NCI-H510A (cell line): Measurements from ENCODE around the gene SLC25A41.
"Not testable (repeated sequence)": the region's sequence is repeated elsewhere in the genome, so short reads cannot be mapped to it uniquely, and the experiment has no call there.

Experiments
- DNase-seq: peaks from one replicate; lab custom pipeline; 2025; lab: John Stamatoyannopoulos, UW

SLC25A41 gene

DNA sequence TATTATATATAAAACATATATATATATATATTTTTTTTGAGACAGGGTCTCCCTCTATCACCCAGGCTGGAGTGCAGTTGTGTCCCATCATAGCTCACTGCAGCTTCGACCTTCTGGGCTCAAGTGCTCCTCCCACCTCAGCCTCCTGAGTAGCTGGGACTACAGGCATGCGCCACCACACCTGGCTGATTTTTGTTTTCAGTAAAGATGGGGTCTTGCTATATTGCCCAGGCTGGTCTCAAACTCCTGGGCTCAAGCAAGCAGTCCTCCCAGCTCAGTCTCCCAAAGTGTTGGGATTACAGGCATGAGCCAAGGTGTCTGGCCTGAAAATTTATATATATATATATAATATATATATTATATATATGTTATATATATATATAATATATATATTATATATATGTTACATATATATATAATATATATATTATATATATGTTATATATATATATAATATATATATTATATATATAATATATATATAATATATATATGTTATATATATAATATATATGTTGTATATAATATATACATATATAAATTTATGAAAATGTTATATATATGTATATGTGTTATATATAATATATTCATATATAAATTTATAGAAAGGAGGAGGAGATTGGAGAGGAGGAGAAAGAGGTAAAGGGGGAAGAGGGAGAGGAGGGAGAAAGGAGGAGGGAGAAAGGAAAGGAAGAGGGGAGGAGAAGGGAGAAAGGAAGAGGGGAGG lies 4.7 kb downstream of the SLC25A41 start:
- DNase-seq: not testable (repeated sequence)

DNA sequence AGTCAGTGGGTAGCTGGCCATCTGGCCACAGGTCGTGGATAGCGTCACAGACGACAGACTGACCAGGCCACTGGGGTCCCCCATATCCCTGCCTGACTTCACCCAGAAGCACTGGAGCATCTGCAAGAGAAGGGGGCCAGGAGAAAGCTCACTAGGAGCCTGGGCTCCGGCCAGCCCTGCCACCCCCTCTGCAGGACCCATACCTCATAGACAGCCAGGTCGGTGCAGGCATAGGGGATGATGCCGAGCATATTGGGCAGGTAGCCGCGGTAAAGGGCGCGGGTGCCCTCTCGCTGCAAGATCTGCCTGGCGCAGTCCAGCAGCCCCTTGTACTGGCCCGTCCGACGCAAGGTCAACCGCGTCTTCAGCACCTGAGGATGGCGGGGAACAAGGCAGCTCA lies 6.4 kb downstream of the SLC25A41 start:
- DNase-seq: no peak

DNA sequence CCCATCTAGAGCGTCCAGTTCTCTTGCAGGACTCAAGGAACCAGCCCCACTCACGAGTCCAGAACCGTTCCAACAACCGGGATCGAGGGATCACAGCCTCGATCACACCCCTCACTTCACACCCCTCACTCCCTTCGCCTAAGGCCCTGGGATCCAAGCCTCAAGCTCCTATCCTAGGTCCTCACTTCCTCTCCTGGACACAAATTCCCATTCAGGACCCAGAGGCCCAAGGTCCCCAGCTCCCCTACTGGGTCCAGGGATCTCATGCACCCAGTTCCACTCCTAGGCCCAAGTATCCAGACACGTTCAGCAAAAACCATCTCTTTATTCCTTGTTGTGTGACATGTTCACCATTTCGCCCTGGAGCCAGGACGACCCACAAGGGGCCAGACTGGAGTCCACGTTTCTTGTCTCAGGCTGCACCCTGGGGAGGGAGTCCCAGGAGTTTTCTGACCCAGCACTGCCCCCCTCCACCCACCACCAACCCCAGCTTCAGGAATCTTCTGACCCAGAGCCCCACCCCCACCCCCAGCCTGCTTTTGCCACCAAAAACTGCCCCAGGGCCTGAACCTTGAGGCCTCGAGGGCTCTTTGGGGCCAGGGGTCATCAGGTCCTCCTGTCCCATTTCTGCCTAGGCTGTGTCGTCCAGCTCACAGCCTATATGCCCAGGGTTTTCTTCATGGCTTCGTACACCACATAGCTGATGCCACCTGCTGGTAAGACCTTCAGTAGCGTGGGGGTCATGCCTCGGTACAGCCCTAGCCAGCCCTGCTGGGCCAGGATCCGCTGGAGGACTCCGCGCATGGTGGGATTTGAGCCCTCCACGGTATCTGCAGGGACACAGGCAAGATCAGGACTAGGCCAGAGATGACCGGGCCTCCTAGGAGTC lies 7.6 kb downstream of the SLC25A41 start:
- DNase-seq: no peak

DNA sequence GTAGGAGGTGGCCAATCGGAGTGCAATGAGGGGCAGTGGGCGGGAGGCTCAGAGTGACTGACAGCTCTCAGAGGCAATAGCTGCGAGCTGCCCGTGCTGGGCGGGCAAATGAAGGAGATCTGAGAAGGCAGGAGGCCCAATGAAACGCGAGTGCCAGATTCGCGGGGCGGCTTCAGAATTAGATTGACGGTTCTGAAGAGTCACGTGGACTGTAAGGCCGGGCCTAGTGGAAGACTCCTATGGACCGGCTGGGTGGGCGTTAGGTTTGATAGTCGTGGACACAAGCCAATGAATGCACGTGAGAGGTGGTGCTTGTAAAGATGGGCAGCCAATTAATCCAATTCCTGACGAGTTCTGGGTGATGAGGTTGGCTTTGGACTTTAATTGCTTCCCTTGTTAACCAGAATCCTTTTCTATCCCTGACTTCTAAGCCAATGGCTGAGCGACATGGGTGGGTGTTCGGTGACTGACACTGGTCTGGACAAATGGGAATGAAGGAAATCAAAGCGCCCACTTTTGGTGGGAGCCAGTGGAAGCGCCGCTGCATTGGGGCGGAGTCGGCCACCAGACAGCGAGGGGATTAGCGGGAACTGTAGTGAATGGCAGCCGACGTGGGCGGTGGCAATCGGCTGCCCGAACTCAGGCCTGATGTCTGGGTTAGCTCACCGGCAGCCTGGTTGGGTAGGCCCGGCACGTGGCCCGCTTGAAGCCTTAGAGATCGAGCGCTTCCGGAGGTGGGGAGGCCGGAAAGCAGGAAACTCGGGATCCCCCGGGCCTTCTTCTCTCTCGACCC lies 8.4 kb downstream of the SLC25A41 start:
- peak; percentile 99 for DNase-seq

DNA sequence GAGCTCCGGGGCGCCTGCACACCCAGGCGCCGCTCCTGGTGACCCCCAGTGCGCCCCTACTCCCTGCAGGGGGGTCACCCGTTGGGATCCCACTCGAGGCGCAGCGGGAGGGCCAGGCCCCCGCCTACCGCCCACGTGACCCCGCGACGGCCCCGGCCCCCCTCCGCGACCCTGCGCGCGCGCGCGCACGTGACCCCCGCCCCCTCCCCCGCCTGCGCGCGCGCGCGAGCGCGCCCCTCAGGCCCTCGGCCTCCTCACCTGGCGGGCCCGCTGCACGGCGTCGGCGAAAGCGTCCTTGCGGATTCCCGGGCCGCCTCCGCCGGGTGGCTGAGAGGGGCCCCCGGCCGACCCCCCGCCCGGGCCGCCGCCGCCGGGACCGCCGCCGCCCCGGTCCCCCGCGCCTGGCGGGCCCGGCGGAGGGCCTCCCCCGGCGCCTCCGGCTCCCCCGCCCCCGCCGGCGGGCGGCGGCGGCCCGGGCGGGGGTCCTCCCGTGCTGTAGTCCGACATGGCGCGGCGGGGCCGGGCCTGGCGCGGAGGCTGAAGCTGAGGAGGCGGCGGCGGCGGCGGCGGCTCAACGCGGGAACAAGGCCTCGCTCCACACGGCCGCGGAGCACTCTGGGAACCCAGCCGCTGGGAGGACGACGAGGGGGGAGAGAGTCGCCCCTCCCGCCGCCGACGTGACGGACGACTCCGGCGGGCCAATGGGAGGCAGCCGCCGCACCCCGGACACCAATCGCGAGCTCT lies 9.2 kb downstream of the SLC25A41 start, which contains the start of gene KHSRP:
KHSRP (minus strand) TSS at position 617 of the 744 bp plus-strand sequence; CDS start at position 507, 110 bp downstream.
- DNase-seq: no peak

DNA sequence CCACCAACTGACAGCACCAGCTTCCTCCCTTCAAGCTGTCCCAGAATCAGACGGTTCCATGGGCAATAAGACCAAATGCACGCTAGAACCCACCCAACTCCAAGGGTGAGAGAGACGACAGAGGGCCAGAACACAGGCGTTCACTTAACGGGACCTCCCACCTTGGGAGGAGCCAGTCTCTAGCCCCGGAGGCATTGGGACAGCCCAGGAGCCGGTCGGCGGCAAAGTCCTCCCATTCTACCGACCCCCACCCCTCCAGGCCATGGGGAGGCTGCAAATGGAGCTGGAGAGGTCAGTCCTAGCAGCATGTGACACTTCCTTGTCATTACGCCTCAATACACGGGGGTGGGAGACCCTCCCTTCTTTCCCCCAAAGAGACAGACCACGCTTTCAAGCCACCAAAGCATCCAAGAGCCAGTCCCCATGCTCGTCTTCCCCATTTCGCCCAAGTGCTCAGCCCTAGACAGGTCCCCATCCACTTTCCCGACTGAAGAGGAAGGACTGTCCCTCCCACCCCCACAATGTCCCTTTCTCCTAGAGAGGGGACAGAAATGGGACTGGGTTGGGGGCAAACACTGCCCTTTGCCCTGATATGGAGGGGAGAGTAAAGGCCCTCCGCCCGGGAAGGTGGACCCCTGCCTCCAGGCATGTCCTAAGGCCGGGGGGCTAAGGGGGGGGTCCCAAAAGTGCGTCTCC lies 9.9 kb downstream of the SLC25A41 start:
- no peak for DNase-seq

DNA sequence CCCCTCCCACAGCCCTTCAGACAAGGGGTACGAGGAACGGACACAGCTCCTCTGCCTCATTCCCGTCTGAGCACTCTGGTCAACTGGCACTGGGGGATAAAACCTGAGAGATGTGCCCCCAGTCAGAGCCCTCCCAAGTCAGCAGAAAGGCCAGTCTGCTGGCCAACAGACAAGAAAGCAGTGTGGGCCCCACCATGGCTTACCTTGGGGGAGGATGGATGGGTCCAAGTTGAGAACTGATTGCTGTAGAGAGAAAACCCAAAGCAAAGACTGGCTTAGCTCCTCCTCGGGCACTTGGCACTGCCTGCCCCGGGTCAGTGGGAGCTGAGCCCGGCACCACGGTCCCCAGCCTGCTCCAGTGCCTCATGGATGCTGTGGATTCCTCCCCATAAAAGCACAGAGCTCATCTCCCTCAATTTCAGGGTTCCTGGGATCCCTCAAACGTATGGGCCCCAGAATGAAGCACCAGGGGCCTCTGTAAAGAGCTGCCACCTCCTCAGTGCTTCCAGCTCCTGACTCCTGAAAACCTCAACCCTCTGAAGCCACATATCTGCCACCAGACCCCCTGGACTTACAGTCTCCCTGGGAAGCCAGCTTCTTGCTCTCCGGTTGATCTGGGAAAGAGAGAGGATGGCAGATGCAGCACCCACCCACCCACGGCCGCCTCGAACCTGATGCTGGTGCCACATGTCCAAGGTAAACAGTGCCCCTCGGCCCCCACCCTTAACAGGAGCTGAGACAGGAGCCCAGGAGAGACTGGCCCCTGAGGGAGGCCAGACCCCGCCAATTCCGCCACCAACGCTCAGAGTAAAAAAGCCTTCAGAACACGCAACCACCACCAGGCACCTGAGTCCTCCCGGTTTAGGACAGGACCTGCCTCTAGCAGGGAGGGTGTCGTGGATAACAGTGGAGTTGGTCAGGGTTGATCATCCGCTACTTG lies 12.2 kb downstream of the SLC25A41 start:
- DNase-seq: no peak

DNA sequence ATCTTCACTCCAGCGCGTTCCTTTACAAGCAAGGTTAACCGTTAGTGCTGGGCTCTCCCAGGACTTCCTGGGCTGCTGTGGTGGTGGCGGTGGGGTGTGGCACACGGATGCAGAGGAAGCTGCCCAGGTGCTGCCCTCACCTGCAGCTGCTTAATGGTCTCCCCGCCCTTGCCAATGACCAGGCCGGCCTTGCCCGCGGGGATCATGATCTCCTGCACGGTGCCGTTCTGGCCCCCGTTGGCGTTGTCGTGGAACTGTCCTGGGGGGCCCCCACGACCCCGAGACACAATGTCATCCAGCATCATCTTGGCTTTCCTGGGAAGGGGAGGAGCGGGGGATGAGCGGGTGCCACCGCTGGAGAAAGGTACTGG lies 15.0 kb downstream of the SLC25A41 start:
- DNase-seq: no peak

DNA sequence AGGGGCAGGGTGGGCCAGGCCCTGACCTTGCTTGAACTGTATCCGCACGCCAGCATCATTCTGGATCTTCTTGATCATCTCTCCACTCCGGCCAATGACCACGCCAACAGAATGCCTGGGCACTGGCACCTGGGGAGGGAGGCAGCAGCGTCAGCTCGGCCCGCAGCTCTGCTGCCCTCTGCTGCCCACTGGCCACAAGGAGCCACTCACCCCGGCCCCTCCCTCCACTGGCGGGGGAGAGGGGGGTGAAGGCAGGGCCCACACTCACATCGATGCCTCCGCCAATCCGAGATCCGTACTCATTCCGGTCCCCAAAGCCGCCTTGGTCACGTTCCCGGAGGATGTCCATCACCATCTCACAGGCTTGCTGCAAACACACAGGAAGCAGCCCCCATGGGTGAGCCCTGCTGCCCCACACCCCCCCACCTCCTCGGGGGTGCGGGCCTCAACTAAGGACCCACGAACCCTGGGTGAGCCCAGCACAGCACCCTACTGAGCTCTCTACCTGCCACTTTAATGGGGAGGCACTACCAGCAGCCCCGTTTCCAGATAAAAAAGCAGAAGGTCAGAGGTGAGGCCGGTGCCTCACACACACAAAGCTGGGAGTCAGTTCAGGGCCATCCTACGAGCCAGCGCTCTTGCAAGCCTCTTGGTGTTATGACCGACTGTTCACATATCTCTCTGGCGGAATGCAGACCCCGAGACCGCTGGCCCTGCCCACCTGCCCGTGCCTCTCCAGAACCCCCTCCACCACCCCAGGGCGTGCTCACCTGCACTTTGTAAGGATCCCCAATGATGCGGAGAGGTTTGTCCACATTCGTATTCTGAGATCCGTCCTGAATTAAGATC lies 15.6 kb downstream of the SLC25A41 start:
- DNase-seq: no peak

DNA sequence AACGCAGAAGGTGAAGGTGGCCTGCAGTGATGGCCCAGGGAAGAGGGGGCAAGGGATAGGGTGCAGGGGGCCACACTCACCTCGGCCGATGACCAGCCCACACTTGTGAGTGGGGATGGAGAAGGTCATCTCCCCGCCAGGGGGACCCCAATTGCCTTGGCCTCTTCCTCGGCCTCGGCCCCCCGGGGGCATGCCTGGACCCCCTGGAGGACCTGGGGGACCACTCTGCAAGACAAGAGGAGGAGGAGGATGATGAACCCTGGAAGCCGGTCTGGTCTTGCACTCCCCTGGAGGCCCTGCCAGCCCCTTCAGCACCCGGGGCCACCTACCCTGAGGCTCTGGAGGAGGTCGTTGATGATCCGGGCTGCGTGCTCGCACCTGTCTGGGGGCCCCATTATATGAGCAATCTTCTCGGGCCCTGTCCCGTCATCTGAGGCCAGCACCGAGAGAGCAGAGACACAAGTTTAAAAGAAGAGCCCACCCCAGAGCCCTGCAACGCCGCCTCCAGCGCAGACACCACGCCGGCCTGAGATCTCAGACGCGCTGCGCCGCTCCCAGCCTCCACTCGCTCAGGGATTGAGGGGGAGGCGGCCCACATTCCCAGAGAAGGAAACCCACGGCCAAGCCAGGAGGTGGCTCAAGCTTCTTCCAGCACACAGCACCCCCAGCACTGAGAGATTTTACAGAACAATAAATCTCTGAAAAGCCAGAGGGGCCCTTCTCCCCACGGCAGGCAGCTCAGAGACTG lies 16.7 kb downstream of the SLC25A41 start:
- DNase-seq: no peak

DNA sequence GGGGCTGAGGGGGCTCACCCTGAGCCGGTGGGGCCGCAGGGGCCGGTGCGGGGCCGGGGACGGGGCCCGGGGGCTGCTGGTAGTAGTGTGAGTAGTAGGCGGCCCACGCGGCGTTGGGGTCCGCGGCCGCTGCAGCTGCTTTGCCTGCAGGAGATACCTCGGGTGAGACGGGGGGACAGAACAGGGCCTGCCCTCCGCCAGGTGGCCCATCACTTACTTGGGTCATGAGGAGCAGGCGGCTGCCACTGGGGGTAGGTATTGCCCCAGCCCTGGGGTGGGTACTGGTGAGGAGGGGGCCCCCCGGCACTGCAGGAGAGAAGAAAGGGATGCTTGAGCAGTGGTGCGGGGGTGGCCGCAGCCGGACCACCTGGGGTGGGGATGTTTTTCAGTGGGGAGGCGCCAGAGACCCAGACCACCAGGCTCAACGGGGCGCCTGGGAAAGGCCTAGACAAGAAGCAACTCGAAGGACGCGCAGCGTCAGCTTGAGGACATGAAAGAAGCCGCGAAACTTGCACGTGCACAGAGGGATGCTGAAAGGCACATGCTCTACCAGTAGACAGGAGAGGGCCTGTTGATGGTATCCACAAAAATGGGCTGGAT lies 17.9 kb downstream of the SLC25A41 start:
- DNase-seq: no peak

DNA sequence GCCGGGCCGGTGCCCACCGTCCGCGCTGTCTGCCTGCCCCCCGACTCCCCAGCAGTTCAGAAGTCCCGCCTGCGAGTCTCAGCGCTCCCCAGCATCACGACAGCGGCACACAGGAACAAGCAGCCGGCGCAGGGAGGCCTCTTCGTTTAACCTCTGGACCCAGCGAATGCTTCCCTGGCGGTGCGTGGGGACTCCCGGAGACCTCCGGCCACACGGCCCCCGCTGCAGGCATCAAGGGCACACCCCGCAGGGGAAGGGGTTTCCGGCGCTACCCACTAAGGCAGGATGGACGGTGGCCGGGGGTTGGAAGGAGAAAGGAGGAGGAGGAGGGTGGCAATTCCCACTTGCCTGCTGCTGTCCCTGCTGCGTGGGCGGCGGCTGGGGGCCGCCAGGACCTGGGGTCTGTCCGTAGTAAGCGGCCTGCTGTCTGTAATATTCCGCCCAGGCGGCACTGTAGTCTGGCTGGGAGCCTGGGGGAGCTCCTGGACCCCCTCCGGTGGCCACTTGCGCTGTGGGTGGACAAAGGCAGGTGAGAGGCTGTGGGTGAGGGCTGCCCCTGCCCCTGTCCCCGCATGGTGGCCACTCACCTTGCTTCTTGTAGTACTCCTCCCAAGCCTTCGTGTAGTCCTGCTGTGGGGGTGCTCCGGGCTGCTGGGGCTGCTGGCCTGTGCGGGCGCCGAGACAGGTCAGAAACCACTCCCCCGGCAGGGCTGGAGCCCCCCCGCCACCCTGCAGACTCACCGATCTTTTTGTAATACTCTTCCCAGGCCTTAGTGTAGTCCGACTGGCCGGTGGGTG lies 18.6 kb downstream of the SLC25A41 start:
- DNase-seq: no peak

DNA sequence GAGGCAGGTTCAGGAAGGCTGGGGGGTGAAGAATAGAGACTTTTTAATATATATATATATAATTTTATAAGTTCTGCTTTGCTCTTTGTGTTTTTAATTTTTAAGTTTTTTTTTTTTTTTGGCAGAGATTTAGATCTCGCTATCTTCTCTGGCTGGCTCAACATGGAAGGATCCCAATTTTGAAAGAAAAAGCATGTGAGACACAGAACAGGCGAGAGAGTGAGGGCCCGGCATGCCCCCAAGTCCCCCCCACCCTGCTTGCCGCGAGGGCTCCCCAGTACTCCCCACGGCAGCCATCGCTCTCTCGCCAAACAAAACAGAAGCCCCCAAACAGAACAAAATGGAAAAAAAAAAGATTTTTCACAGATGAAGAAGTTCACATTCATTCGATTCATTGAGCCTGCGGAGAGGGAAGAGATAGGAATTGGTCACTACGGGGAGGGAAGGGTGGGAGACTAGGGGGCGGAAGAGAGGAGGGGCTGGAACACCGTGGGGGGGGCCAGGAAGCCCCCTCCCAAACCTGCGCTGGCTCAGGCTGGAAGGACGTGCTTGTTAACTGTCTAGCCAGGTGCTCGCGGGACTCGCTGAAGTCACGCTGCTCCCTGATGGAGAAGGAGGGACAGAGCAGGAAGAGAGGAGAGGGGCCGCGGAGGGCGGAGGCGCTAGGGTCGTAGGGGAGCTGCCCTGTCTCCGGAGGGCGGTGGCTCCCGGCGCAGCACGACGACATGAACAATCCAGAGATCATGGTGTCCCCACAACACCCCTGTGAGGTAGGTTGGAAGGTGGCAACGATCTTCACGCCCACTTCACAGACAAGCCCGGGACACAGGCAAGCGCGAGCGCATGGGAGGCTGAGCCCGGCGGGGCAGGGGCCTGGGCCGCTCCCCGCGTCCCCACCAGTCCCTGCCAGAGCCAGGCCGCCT lies 19.6 kb downstream of the SLC25A41 start:
- no peak for DNase-seq

DNA sequence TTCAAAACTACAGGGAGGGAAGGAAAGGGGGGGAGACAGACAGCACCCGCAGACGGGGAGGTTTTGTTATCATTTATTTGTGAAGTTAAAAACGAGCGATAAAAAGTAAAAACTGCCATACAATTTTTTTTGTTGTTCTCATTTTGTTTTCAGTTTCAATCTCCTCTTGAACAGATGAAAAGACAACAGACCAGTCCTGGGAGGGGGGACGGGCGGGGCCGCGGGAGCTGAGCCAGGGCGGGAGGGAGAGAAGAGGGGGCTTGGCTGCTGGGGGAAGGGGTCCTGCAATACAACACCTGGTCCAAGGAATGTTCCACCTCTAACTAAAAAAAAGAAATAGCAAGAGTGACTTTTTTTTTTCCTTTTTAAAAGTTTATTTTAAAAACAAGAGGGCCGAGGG lies 20.3 kb downstream of the SLC25A41 start:
- no peak for DNase-seq

DNA sequence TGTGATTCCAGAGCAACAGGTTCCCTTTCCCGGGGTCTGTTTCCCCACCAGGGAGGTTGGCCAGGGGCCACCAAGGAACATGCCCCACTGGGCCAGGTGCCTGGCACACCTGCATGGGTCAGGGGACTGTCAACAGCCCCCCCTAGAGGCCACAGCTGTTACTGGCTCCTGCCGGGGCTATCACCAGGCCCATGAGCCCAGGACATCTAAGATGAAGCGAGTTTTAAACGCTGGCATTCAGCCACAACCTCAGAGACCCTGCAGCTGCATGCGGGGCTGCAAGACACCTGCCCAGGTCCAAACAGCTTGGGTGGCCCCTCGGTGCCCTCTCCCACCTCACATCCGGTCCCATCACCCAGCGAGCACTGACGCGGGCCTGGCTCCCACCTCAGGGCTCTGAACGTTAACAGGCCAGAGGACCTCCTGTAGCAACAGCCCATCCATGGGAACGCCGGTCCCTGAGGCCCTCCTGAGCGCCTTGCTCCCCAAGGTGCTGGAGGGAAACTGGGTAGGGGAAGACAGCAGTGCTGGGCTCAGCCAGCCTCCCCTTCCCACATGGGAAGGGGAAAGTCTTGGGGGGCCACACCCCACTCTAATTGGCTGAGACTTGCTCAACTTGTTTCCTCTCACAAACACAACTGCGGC lies 21.0 kb downstream of the SLC25A41 start:
- DNase-seq: no peak
